ACC112 (cell line): Measurements from ENCODE around the gene C2orf80.
"Not testable (repeated sequence)": the region's sequence is repeated elsewhere in the genome, so short reads cannot be mapped to it uniquely, and the experiment has no call there.

Source experiments
- H2AFZ ChIP-seq: fragments of 200-600 bp; sonication (generic); one replicate; pipeline ENCODE4 v1.6.0; 2017; ENCODE audit warnings: antibody characterized with exemption, low read length; ENCODE audit not compliant: unreplicated experiment
- H3K27ac ChIP-seq: fragments of 200-600 bp; sonication (generic); 2 replicates; pipeline ENCODE4 v1.5.1; 2014; ENCODE audit warnings: low read depth, mild to moderate bottlenecking, antibody characterized with exemption, low read length, moderate library complexity
- H3K27me3 ChIP-seq: fragments of 200-600 bp; sonication (generic); 2 replicates; pipeline ENCODE4 v1.6.1; 2014; ENCODE audit warnings: mild to moderate bottlenecking, antibody characterized with exemption, low read length, moderate library complexity, mixed read lengths; ENCODE audit not compliant: insufficient read depth
- H3K36me3 ChIP-seq: fragments of 200-600 bp; sonication (generic); 2 replicates; pipeline ENCODE4 v1.6.1; 2016; ENCODE audit warnings: mild to moderate bottlenecking, antibody characterized with exemption, low read length, moderate library complexity, mixed read lengths; ENCODE audit not compliant: insufficient read depth
- H3K4me1 ChIP-seq: fragments of 200-600 bp; sonication (generic); one replicate; pipeline ENCODE4 v1.6.1; 2016; ENCODE audit warnings: low read length, mixed read lengths; ENCODE audit not compliant: insufficient read depth, unreplicated experiment, control insufficient read depth
- H3K4me3 ChIP-seq: fragments of 200-600 bp; sonication (generic); 2 replicates; pipeline ENCODE4 v1.5.1; 2014; ENCODE audit warnings: mild to moderate bottlenecking, low read depth, low read length
- H3K79me2 ChIP-seq: fragments of 200-600 bp; sonication (generic); one replicate; pipeline ENCODE4 v1.6.0; 2016; ENCODE audit warnings: low read length; ENCODE audit not compliant: control insufficient read depth, unreplicated experiment, insufficient read depth

The C2orf80 gene

GRCh38 chr2:208135794-208136715, 53.8 kb downstream of the C2orf80 start:
- Histone ChIP-seq H2AFZ (no peak overlapping the region), H3K36me3 (no peaks in the 10 kb centered on the region), H3K27me3 (no peaks in the 10 kb centered on the region), H3K4me3 (no peak overlapping the region), H3K27ac (no peak overlapping the region), H3K4me1 (no peaks in the 10 kb centered on the region), H3K79me2 (no peaks in the 10 kb centered on the region)

- H3K27ac ChIP-seq: no peak overlapping the region
- no peak overlapping the region for H2AFZ ChIP-seq
- no peaks in the 10 kb centered on the region for H3K79me2 ChIP-seq
- no peaks in the 10 kb centered on the region for H3K27me3 ChIP-seq
- H3K4me1 ChIP-seq: no peaks in the 10 kb centered on the region
- no peak overlapping the region for H3K4me3 ChIP-seq
- no peaks in the 10 kb centered on the region for H3K36me3 ChIP-seq
These were observed 54.8 kb downstream of the C2orf80 start for GRCh38 chr2:208134928-208135586.

GRCh38 chr2:208130712-208131110, 59.1 kb downstream of the C2orf80 start:
- Histone ChIP-seq H3K79me2 (no peaks in the 10 kb centered on the region), H3K27ac (no peak overlapping the region), H3K36me3 (no peaks in the 10 kb centered on the region), H3K27me3 (no peaks in the 10 kb centered on the region), H3K4me1 (no peaks in the 10 kb centered on the region), H3K4me3 (no peak overlapping the region), H2AFZ (no peak overlapping the region)

- Histone ChIP-seq H3K27me3 (peaks cover 4% of the 10 kb centered on the region; the same call in 1 of the 2 replicates), H3K36me3 (no peaks in the 10 kb centered on the region), H2AFZ (no peak within 1 kb of the TSS), H3K4me1 (no peaks in the 10 kb centered on the region), H3K27ac (no peak within 1 kb of the TSS), H3K79me2 (no peaks in the 10 kb centered on the region), H3K4me3 (no peak within 1 kb of the TSS)
These were observed 59.8 kb downstream of the C2orf80 start, which contains the start of gene CRYGC for GRCh38 chr2:208129744-208130711. CRYGC (minus strand) TSS chr2:208129828; CDS start chr2:208129792, 36 bp downstream.

- Histone ChIP-seq H2AFZ (no peak overlapping the region), H3K27ac (no peak overlapping the region)
These were observed 61.7 kb downstream of the C2orf80 start for GRCh38 chr2:208128136-208128535.

GRCh38 chr2:208127090-208127489, 62.7 kb downstream of the C2orf80 start:
- Histone ChIP-seq H2AFZ (no peak overlapping the region), H3K27ac (no peak overlapping the region), H3K27me3 (peaks cover 20% of the 10 kb centered on the region), H3K4me1 (no peaks in the 10 kb centered on the region), H3K36me3 (no peaks in the 10 kb centered on the region), H3K79me2 (no peaks in the 10 kb centered on the region), H3K4me3 (no peak overlapping the region)

More at GRCh38 chr2:208128136-208128535, 61.7 kb downstream of the C2orf80 start:
- no peaks in the 10 kb centered on the region for H3K4me1 ChIP-seq
- no peaks in the 10 kb centered on the region for H3K36me3 ChIP-seq
- H3K79me2 ChIP-seq: no peaks in the 10 kb centered on the region
- H3K27me3 ChIP-seq: peaks cover 20% of the 10 kb centered on the region
- H3K4me3 ChIP-seq: no peak overlapping the region

- H2AFZ ChIP-seq: no peak overlapping the region
- H3K4me1 ChIP-seq: no peaks in the 10 kb centered on the region
- H3K79me2 ChIP-seq: no peaks in the 10 kb centered on the region
- H3K4me3 ChIP-seq: no peak overlapping the region
- H3K27ac ChIP-seq: no peak overlapping the region
- peaks cover 20% of the 10 kb centered on the region for H3K27me3 ChIP-seq
- H3K36me3 ChIP-seq: no peaks in the 10 kb centered on the region
These were observed 64.6 kb downstream of the C2orf80 start for GRCh38 chr2:208125251-208125650.

GRCh38 chr2:208124013-208124715, 65.7 kb downstream of the C2orf80 start, which contains the start of gene CRYGD:
CRYGD (minus strand) TSS chr2:208124524; CDS start chr2:208124473, 51 bp downstream.
- not testable (repeated sequence) for H3K79me2 ChIP-seq, H3K4me1 ChIP-seq, H3K27ac ChIP-seq, H3K36me3 ChIP-seq
- peak within 1 kb of the TSS; percentile 66 for H2AFZ ChIP-seq
- H3K4me3 ChIP-seq: peak within 1 kb of the TSS; percentile 66
- peaks cover 20% of the 10 kb centered on the region for H3K27me3 ChIP-seq

GRCh38 chr2:208122248-208122647, 67.6 kb downstream of the C2orf80 start:
- no peak overlapping the region for H2AFZ ChIP-seq
- no peaks in the 10 kb centered on the region for H3K79me2 ChIP-seq
- no peaks in the 10 kb centered on the region for H3K36me3 ChIP-seq
- no peak overlapping the region for H3K4me3 ChIP-seq
- H3K27me3 ChIP-seq: peaks cover 20% of the 10 kb centered on the region
- no peaks in the 10 kb centered on the region for H3K4me1 ChIP-seq
- H3K27ac ChIP-seq: no peak overlapping the region
